ENCODE results near the gene ZNF436.

GRCh38 chr1:23407016-23407630, 37.5 kb upstream of the ZNF436 start:
- TF ChIP-seq SIN3B (IDR thresholded peaks at IDR 0.05; ENCODE audit: low read length) (no peak), CTCF (CRISPR knock-in tag; IDR thresholded peaks at IDR 0.05) (no peak), ZBED4 (CRISPR knock-in tag; IDR thresholded peaks at IDR 0.05; ENCODE audit: borderline replicate concordance) (no peak), PCBP2 (optimal IDR thresholded peaks at IDR 0.05; ENCODE audit: low read depth, low read length, poor library complexity, severe bottlenecking) (no peak), SMAD1 (CRISPR knock-in tag; IDR thresholded peaks at IDR 0.05; ENCODE audit: borderline replicate concordance, low read depth) (no peak), ZBTB40 (IDR thresholded peaks at IDR 0.05) (no peak), ZBTB40 (CRISPR knock-in tag; IDR thresholded peaks at IDR 0.05) (no peak), ZNF441 (CRISPR knock-in tag; IDR thresholded peaks at IDR 0.05; ENCODE audit: borderline replicate concordance) (no peak), DR1 (CRISPR knock-in tag; IDR thresholded peaks at IDR 0.05) (no peak), USF2 (IDR thresholded peaks at IDR 0.05; ENCODE audit: low read depth, low read length) (no peak), USF2 (CRISPR knock-in tag; IDR thresholded peaks at IDR 0.05; ENCODE audit: borderline replicate concordance) (no peak), FOSL1 (CRISPR knock-in tag; IDR thresholded peaks at IDR 0.05; ENCODE audit: borderline replicate concordance) (no peak), POLR2AphosphoS5 (IDR thresholded peaks at IDR 0.05; ENCODE audit: low read depth, low read length) (no peak)

Data from HepG2 (cell line).